ENCODE data around the gene CARD11. TPM values are rescaled to one million over a fixed set of nuclear protein-coding genes. Genes with fewer than 3 reads are reported as not detected.

The CARD11 gene
- polyA plus RNA-seq, 1 of the 3 experiments (the other 2 are of a cell fraction): not detected

- peak; percentile 25; the same call in 1 of the 2 replicates for TF ChIP-seq REST (IDR thresholded peaks at IDR 0.05; ENCODE audit: low read depth, low read length)
Measured at GRCh38 chr7:2873686-2874551, 169.7 kb downstream of the CARD11 start (continued).

- no peaks in the 10 kb centered on the region for H3K36me3 ChIP-seq (replicated peaks in 1 of 2; ENCODE audit: control insufficient read depth in 1 of 2, insufficient read depth in 2 of 2, low read length in 1 of 2)
- peak; percentile 34 for DNase-seq
- ChIA-PET CTCF (interaction anchor here (0.9 to 5.9 kb wide), 2 partner anchors 8 to 281 kb away, joined by 3 to 41 read pairs; no protein-coding TSS in a partner anchor), POLR2A (no interaction called here)
- no peak overlapping the region for H3K9ac ChIP-seq
- H3F3A ChIP-seq (replicated peaks; ENCODE audit: insufficient read depth): peaks cover 27% of the 10 kb centered on the region
- H3K9me2 ChIP-seq: no peaks in the 10 kb centered on the region
- no peak overlapping the region for H2AFZ ChIP-seq (ENCODE audit: low read depth)
- H4K20me1 ChIP-seq (ENCODE audit: insufficient read depth): no peaks in the 10 kb centered on the region
- WGBS (ENCODE audit: low lambda C conversion rate): 70% methylated on average over 10 of the region's 10 CpGs
- H3K9me3 ChIP-seq: no peaks in the 10 kb centered on the region
- H3K79me2 ChIP-seq (ENCODE audit: insufficient read depth): no peaks in the 10 kb centered on the region
- H3K4me3 ChIP-seq (ENCODE audit: low read depth in 2 of 2, low read length in 1 of 2): no peak overlapping the region
- H3K27ac ChIP-seq (ENCODE audit: low read depth in 2 of 2, low read length in 1 of 2): peak overlapping the region in 1 of 2 experiments; percentile 81; a peak in 2 of 4 replicates
- TF ChIP-seq RXRA (IDR thresholded peaks at IDR 0.05; ENCODE audit: borderline replicate concordance, low read depth): no peak
- no peak for TF ChIP-seq SMC3 (IDR thresholded peaks at IDR 0.05; ENCODE audit: low read depth, low read length)
- no peak for TF ChIP-seq FOXM1 (IDR thresholded peaks at IDR 0.05; ENCODE audit: low read depth)
- no peak for TF ChIP-seq MEF2A (IDR thresholded peaks at IDR 0.05; ENCODE audit: borderline replicate concordance, low read depth)
- TF ChIP-seq ZBTB33 (IDR thresholded peaks at IDR 0.05; ENCODE audit: borderline replicate concordance, low read depth): no peak
- no peak for TF ChIP-seq FOXJ3 (CRISPR knock-in tag; IDR thresholded peaks at IDR 0.05)
- no peak for TF ChIP-seq EZH2phosphoT487 (IDR thresholded peaks at IDR 0.05; ENCODE audit: borderline replicate concordance, low read depth)
- TF ChIP-seq MXI1 (IDR thresholded peaks at IDR 0.05; ENCODE audit: low read depth, low read length): no peak
- no peak for TF ChIP-seq PBX3 (IDR thresholded peaks at IDR 0.05)
- TF ChIP-seq RAD21 (IDR thresholded peaks at IDR 0.05; ENCODE audit: low read length): no peak
- no peak for TF ChIP-seq EP300 (IDR thresholded peaks at IDR 0.05; ENCODE audit: borderline replicate concordance in 1 of 2, low read depth in 1 of 2, low read length in 1 of 2)
- no peak for TF ChIP-seq NRF1 (IDR thresholded peaks at IDR 0.05; ENCODE audit: low read depth, low read length)
- TF ChIP-seq RFX5 (IDR thresholded peaks at IDR 0.05; ENCODE audit: low read length): no peak
- TF ChIP-seq GABPA (IDR thresholded peaks at IDR 0.05; ENCODE audit: low read depth): no peak
- no peak for TF ChIP-seq YY1 (IDR thresholded peaks at IDR 0.05; ENCODE audit: low read depth)
- no peak for TF ChIP-seq USF1 (IDR thresholded peaks at IDR 0.05; ENCODE audit: borderline replicate concordance, low read depth)
- TF ChIP-seq POLR2AphosphoS5 (IDR thresholded peaks at IDR 0.05; ENCODE audit: low read depth, low read length): no peak
- no peak for TF ChIP-seq FOSL2 (IDR thresholded peaks at IDR 0.05; ENCODE audit: borderline replicate concordance, low read depth)
- H3K4me2 ChIP-seq: no peak overlapping the region
- H3K27me3 ChIP-seq (ENCODE audit: insufficient read depth): no peaks in the 10 kb centered on the region
- peaks cover 0 to 11% of the 10 kb centered on the region in 2 experiments; a peak in 1 of 4 replicates for H3K4me1 ChIP-seq (ENCODE audit: control insufficient read depth in 1 of 2, insufficient read depth in 2 of 2, low read depth in 1 of 2, low read length in 1 of 2)
Measured at GRCh38 chr7:2873146-2873545, 170.5 kb downstream of the CARD11 start.

Data from SK-N-SH (cell line).